Measurements from ENCODE around the gene PSMC3IP.

Gene PSMC3IP

GRCh38 chr17:42537156-42537805, 40.2 kb downstream of the PSMC3IP start:
- no peak for DNase-seq

GRCh38 chr17:42536372-42537155, 41.0 kb downstream of the PSMC3IP start:
- DNase-seq: peak; percentile 83

- DNase-seq: peak; percentile 81
These were observed 41.5 kb downstream of the PSMC3IP start, which contains the start of gene NAGLU for GRCh38 chr17:42536048-42536371. Gene NAGLU (plus strand): TSS chr17:42536241. CDS start chr17:42536273, 32 bp downstream.

- DNase-seq: no peak
These were observed 42.1 kb downstream of the PSMC3IP start for GRCh38 chr17:42535155-42536047.

GRCh38 chr17:42531455-42532354, 45.8 kb downstream of the PSMC3IP start:
- peak; percentile 56 for DNase-seq

- DNase-seq: peak; percentile 24
These were observed 46.5 kb downstream of the PSMC3IP start for GRCh38 chr17:42530952-42531454.

GRCh38 chr17:42529061-42529460, 48.5 kb downstream of the PSMC3IP start:
- DNase-seq: no peak

GRCh38 chr17:42527932-42528331, 49.6 kb downstream of the PSMC3IP start:
- DNase-seq: no peak

- DNase-seq: no peak
These were observed 51.5 kb downstream of the PSMC3IP start for GRCh38 chr17:42526031-42526444.

- no peak for DNase-seq
These were observed 52.3 kb downstream of the PSMC3IP start for GRCh38 chr17:42525221-42525620.

GRCh38 chr17:42522798-42523278, 54.7 kb downstream of the PSMC3IP start:
- DNase-seq: no peak

Data from NCI-H510A (cell line).